ENCODE data around the gene TMEM123.

DNA sequence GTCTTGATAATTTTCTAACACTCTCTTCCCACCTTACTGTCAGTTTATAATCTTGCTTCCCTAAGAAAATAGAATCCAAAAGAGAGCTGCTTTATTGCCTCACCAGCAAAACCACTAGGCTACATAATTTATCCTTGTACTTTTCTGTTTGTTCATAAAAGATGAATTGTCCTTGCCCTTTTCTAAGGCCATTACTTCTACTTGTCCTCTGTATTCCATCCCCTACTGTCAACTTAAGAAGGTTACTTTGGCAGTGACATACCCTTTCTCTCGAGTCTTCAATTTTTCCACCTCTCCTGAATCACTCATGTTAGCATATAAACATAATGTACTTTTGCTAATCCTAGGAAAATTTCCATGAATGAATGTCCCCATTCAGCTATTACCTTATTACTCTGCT is 87.6 kb downstream of the TMEM123 start:
- TF ChIP-seq POLR2AphosphoS5 (IDR thresholded peaks at IDR 0.05), result no peak
- no peak for TF ChIP-seq POLR2A (IDR thresholded peaks at IDR 0.05)

Measured in suprapubic skin (tissue), 4 donors.